ENCODE results near the gene EML6. TPM values are rescaled to one million over a fixed set of nuclear protein-coding genes. Genes with fewer than 3 reads are reported as not detected.

The EML6 gene
- total RNA-seq, 1 experiment from 2014 or later = 0.77 TPM

- CTCF ChIA-PET = interaction anchor here (0.6 to 4.6 kb wide), 6 partner anchors 8 to 124 kb away, joined by 3 to 40 read pairs (median 4); no protein-coding TSS in a partner anchor
- intact Hi-C loops (cut with micrococcal nuclease) = loop anchor here (5.0 kb wide), 1 partner anchor 331 kb away; no protein-coding TSS in a partner anchor
- no peaks in the 10 kb centered on the region for H3K9me3 Mint-ChIP-seq (ENCODE audit: unreplicated experiment)
Observed at GRCh38 chr2:54836477-54836876, 113.0 kb downstream of the EML6 start.

GRCh38 chr2:54838585-54839035, 115.1 kb downstream of the EML6 start:
- ChIA-PET POLR2A (interaction anchor here (0.7 to 1.9 kb wide), 8 partner anchors 19 to 1093 kb away, joined by 3 to 9 read pairs (median 3); partner anchors contain the start of gene EML6), CTCF (interaction anchor here (0.5 to 4.6 kb wide), 46 partner anchors 9 to 836 kb away, joined by 3 to 40 read pairs (median 4); partner anchors contain the start of gene EML6)
- no TSS peak for BruUV-seq (replicated peaks)
- Mint-ChIP-seq H3K4me1 (ENCODE audit: insufficient read depth, unreplicated experiment) (peaks cover 4% of the 10 kb centered on the region), H3K4me3 (ENCODE audit: unreplicated experiment) (no peak overlapping the region), H3K27ac (ENCODE audit: low read depth, unreplicated experiment) (no peak overlapping the region), H3K27me3 (ENCODE audit: insufficient read depth, unreplicated experiment) (no peaks in the 10 kb centered on the region), H3K9me3 (ENCODE audit: unreplicated experiment) (no peaks in the 10 kb centered on the region), H3K36me3 (ENCODE audit: insufficient read depth, unreplicated experiment) (no peaks in the 10 kb centered on the region)
- intact Hi-C loops (cut with micrococcal nuclease) = loop anchor here (1.0 to 5.0 kb wide), 6 partner anchors 82 to 732 kb away; partner anchors contain the start of gene EML6
- DNase-seq (ENCODE audit: unreplicated experiment) = peak; percentile 81
- TF ChIP-seq, protein P1, sequence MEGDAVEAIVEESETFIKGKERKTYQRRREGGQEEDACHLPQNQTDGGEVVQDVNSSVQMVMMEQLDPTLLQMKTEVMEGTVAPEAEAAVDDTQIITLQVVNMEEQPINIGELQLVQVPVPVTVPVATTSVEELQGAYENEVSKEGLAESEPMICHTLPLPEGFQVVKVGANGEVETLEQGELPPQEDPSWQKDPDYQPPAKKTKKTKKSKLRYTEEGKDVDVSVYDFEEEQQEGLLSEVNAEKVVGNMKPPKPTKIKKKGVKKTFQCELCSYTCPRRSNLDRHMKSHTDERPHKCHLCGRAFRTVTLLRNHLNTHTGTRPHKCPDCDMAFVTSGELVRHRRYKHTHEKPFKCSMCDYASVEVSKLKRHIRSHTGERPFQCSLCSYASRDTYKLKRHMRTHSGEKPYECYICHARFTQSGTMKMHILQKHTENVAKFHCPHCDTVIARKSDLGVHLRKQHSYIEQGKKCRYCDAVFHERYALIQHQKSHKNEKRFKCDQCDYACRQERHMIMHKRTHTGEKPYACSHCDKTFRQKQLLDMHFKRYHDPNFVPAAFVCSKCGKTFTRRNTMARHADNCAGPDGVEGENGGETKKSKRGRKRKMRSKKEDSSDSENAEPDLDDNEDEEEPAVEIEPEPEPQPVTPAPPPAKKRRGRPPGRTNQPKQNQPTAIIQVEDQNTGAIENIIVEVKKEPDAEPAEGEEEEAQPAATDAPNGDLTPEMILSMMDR (IDR thresholded peaks at IDR 0.05; ENCODE audit: unreplicated experiment) = peak; percentile 80

More at GRCh38 chr2:54836477-54836876, 113.0 kb downstream of the EML6 start:
- TF ChIP-seq, protein P1 (IDR thresholded peaks at IDR 0.05; ENCODE audit: unreplicated experiment) = no peak
- H3K4me1 Mint-ChIP-seq (ENCODE audit: insufficient read depth, unreplicated experiment) = no peaks in the 10 kb centered on the region
- no peaks in the 10 kb centered on the region for H3K36me3 Mint-ChIP-seq (ENCODE audit: insufficient read depth, unreplicated experiment)
- POLR2A ChIA-PET = interaction anchor here (1.0 kb wide), 1 partner anchor 81 kb away, joined by 3 read pairs; no protein-coding TSS in a partner anchor
- H3K27me3 Mint-ChIP-seq (ENCODE audit: insufficient read depth, unreplicated experiment) = no peaks in the 10 kb centered on the region
- H3K4me3 Mint-ChIP-seq (ENCODE audit: unreplicated experiment) = no peak overlapping the region
- DNase-seq (ENCODE audit: unreplicated experiment) = no peak
- BruUV-seq (replicated peaks) = no TSS peak
- no peak overlapping the region for H3K27ac Mint-ChIP-seq (ENCODE audit: low read depth, unreplicated experiment)

GRCh38 chr2:54839461-54840255, 116.2 kb downstream of the EML6 start:
- Mint-ChIP-seq H3K27ac (ENCODE audit: low read depth, unreplicated experiment) (no peak overlapping the region), H3K9me3 (ENCODE audit: unreplicated experiment) (no peaks in the 10 kb centered on the region), H3K36me3 (ENCODE audit: insufficient read depth, unreplicated experiment) (no peaks in the 10 kb centered on the region), H3K4me1 (ENCODE audit: insufficient read depth, unreplicated experiment) (peaks cover 4% of the 10 kb centered on the region), H3K4me3 (ENCODE audit: unreplicated experiment) (no peak overlapping the region), H3K27me3 (ENCODE audit: insufficient read depth, unreplicated experiment) (no peaks in the 10 kb centered on the region)
- BruUV-seq (replicated peaks) = no TSS peak
- intact Hi-C loops (cut with micrococcal nuclease) = loop anchor here (2.0 to 5.0 kb wide), 3 partner anchors 183 to 733 kb away; no protein-coding TSS in a partner anchor
- no peak for DNase-seq (ENCODE audit: unreplicated experiment)
- ChIA-PET POLR2A (interaction anchor here (0.6 to 1.9 kb wide), 7 partner anchors 18 to 117 kb away, joined by 3 to 9 read pairs (median 3); partner anchors contain the start of gene EML6), CTCF (interaction anchor here (0.6 to 4.6 kb wide), 40 partner anchors 8 to 963 kb away, joined by 3 to 40 read pairs (median 5); partner anchors contain the start of gene EML6)
- TF ChIP-seq, protein P1 (IDR thresholded peaks at IDR 0.05; ENCODE audit: unreplicated experiment) = no peak

All from MCF 10A (cell line).